ENCODE measurements around the gene DOK3.

DNA sequence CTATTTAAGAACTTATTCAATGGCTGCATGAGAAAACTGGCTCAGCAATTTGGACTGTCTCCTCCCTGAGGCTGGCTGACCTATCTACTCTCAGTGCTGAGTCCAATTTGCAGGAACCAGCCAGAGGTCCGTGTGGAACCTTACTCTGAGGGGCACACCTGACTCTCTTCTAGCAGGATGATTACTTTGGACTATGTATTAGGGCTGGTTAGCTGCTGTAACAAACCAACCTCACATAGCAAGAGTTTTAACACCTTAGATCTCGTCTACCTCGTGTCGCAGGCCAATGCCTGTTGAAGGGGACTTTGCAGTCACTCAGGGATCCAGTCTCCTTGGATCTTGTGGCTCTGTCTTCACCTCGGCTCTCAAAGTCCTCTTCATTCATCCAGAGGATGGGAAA, 48.2 kb upstream of the DOK3 start:
- TF ChIP-seq CTCF (IDR thresholded peaks at IDR 0.05) (no peak), POLR2A (IDR thresholded peaks at IDR 0.05) (no peak)

Data from suprapubic skin (tissue), 3 donors.